ENCODE measurements around the gene BCOR.
A peak's percentile ranks its signal among the peaks of the same experiment; 100 is the strongest.

Gene BCOR

GRCh38 chrX:40084471-40085101, 13.2 kb downstream of the BCOR start:
- DNase-seq (ENCODE audit: low spot score), result no peak

- DNase-seq (ENCODE audit: low spot score), result no peak
These were observed 13.8 kb downstream of the BCOR start for GRCh38 chrX:40083979-40084359.

- DNase-seq (ENCODE audit: low spot score), result no peak
These were observed 14.4 kb downstream of the BCOR start for GRCh38 chrX:40083120-40083978.

DNA sequence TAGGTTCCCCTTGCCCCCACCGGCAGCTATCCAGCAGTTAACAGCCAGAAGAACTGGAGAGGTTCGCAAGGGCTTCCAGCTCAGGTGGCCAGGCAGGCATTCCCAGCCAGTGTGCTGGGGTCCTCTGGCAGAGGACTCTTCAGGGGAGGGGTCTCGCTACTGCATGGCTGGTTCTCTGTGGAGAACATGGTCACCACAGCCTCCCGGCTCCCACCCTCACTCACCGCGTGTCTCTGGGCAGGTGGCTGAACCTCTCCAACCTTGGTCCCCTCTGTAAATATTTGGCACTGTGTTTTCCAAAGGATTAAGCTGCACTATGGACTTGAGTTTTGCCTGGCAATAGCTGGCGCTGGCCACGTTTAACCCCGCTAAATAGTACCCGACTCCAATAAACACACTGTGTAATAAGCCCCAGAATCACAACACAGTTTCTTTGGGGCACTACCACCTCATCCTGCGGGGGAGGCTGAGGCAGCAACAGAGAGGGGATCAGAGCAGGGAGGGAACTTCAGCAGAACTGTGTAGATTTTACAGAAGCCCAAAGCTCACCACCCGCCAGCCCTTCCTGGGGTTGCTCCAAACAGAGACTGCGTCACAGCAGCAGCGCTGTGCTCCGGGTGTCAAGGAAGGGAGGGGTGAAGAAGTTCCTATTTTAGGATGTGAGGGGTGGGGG, 15.2 kb downstream of the BCOR start:
- no peak for DNase-seq (ENCODE audit: low spot score)

DNA sequence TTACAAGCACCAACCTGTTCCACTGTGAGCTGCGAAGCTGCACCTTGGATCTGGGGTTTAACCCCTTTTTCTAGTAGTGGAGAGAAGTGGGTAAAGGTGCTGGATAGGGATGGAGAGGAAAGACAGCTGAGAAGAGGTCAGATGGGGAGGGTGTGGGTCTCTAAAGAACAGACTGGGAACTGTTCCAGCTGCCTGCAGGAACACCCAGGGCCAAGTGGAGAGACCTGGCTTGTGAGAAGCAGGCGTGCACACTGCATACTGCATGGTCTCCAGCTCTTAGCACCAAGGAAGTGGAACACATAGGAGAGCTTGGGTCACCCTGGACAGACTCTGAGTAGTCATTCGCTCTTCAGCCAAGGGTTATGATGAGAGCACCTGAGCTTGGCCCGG, 16.1 kb downstream of the BCOR start:
- DNase-seq (ENCODE audit: low spot score), result no peak

GRCh38 chrX:40080894-40081678, 16.7 kb downstream of the BCOR start:
- no peak for DNase-seq (ENCODE audit: low spot score)

- no peak for DNase-seq (ENCODE audit: low spot score)
These were observed 18.2 kb downstream of the BCOR start for GRCh38 chrX:40079572-40079971.

DNA sequence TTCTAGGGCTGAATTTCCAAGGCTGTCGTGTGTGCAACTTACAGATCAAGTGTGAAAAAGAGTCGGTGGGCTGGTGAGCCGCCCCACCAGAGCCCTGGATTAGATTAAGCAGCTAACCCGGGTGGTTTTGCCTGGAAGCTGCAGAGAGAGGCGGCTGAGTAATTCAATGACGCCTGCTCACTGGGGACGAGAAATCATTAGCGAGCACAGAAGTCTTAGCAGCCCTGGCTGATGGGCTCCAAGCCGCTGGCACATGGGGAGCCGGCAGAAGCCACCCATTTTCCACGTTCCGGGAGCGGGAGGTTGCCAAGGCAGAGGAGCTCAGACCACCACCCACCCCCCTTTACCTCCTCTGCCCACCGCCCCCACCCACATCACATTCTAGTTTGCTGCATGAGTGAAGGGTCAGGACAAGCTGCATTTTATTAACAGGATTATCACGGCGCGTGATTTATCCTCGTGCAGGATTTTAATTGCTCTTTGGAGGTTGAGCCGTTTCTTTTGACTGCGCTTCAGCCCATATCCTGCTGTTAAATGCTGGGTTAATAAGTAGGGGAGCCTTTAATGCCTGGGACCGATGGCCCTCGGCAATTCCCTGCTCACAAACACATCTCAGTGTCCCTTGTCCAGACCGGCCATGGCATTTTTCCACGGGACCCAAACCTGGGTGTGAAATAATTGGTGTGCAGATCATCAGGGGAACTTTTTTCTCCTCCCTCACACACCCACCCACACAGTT, 19.1 kb downstream of the BCOR start:
- DNase-seq (ENCODE audit: low spot score), result no peak

DNA sequence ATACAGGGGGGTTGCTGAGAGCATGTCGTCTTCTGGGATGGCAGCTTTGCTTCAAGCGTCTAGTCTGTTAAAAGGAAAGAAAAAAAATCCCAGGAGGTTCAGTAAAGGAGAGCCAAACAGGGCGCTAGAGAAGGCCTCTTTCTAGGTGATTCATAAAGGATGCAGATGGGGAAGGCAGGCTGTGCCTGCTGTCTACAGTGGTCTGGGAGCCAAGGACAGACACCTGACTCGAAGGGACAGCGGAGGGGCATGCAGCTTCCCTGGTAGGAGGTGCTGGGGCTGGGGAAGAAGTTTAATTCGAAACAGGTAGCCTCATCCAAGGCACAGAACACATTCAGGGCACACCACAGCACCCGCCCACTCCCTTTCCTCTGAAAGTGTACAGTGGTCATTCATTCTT, 19.9 kb downstream of the BCOR start:
- DNase-seq (ENCODE audit: low spot score), result no peak

DNA sequence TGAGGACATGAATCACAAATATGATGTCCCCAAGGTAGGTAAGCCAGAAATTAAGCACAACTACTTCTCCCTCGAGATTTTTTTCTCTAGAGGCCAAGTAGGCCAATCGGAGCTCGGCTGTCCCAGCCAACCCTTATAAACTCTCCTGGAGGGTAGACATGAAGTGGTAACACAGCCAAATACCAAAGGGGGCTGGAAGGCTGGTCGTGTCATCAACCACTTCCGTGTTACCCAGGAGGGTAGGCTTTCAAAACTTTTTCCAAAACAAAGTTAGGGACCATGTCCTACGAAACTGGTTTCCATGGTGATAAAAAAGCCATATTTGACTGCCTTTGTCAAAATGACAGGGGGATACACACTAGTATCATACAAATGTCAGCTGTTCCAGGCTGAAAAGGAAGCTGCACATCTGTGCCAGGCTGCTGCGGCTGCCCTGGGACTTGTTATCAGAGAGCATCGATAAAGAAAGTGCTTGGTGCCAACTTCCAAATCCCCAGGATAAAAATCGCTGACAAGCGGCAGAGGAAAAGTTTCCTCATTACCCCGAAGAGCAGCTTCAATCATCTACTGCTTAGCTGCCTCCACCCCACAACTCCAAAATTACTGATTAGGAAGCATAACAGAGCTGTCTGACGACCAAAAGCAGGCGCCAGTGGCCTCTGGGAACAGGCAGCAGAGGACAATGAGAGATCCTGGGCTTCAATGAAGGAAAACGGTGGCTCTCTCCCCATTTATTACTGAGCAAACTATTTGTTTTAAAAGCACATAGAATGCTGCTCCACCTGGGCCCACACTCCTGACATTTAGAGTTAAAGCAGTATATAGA, 20.8 kb downstream of the BCOR start:
- no peak for DNase-seq (ENCODE audit: low spot score)

DNA sequence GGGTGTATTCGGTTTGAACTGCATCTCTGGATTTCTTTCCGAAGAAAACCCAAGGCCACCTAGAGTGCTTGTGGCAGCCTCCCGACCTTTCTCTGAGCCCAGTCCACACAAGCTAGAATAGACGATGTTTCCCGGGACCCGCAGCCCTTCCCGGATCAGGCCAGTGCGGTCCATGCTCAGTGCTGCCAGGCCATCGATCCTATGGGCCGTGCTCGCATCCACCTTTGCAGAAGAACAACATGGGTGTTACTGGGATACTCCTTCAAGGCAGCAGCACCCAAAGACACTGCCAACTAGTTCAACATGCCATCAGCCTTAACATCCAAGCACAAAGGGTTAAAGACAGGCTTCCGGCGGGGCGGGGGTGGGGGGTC, 22.8 kb downstream of the BCOR start:
- no peak for DNase-seq (ENCODE audit: low spot score)

- DNase-seq (ENCODE audit: low spot score), result no peak
These were observed 23.4 kb downstream of the BCOR start for GRCh38 chrX:40074080-40074958.

GRCh38 chrX:40073439-40074054, 24.2 kb downstream of the BCOR start:
- no peak for DNase-seq (ENCODE audit: low spot score)

- no peak for DNase-seq (ENCODE audit: low spot score)
These were observed 25.5 kb downstream of the BCOR start for GRCh38 chrX:40072246-40072645.

- DNase-seq (ENCODE audit: low spot score), result peak; percentile 53
These were observed 29.7 kb downstream of the BCOR start for GRCh38 chrX:40068048-40068447.

GRCh38 chrX:40066700-40067099, 31.1 kb downstream of the BCOR start:
- no peak for DNase-seq (ENCODE audit: low spot score)

GRCh38 chrX:40065296-40066046, 32.3 kb downstream of the BCOR start:
- peak; percentile 22 for DNase-seq (ENCODE audit: low spot score)

- no peak for DNase-seq (ENCODE audit: low spot score)
These were observed 33.6 kb downstream of the BCOR start for GRCh38 chrX:40064055-40064597.
